Measurements from ENCODE around the gene PEAK3.

- TF ChIP-seq, protein P1, sequence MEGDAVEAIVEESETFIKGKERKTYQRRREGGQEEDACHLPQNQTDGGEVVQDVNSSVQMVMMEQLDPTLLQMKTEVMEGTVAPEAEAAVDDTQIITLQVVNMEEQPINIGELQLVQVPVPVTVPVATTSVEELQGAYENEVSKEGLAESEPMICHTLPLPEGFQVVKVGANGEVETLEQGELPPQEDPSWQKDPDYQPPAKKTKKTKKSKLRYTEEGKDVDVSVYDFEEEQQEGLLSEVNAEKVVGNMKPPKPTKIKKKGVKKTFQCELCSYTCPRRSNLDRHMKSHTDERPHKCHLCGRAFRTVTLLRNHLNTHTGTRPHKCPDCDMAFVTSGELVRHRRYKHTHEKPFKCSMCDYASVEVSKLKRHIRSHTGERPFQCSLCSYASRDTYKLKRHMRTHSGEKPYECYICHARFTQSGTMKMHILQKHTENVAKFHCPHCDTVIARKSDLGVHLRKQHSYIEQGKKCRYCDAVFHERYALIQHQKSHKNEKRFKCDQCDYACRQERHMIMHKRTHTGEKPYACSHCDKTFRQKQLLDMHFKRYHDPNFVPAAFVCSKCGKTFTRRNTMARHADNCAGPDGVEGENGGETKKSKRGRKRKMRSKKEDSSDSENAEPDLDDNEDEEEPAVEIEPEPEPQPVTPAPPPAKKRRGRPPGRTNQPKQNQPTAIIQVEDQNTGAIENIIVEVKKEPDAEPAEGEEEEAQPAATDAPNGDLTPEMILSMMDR (IDR thresholded peaks at IDR 0.05): no peak
- TF ChIP-seq POLR2A (IDR thresholded peaks at IDR 0.05): no peak
Measured at GRCh38 chr19:2246014-2246620, 35.9 kb downstream of the PEAK3 start.

Measured in lower leg skin (tissue), 3 donors.